ENCODE measurements around the gene GPC5. TPM values are rescaled to one million over a fixed set of nuclear protein-coding genes. Genes with fewer than 3 reads are reported as not detected.

The GPC5 gene
- total and polyA plus RNA-seq, 11 donors, result 0.14 to 2.9 (median 0.84) TPM; not detected in 1

- H3K27ac ChIP-seq, result no peak overlapping the region
- H3K9me3 ChIP-seq, result peaks cover 0 to 11% (median 0%) of the 10 kb centered on the region in 12 donors
- H3K4me3 ChIP-seq, result no peak overlapping the region
- no peak for ATAC-seq
- no peaks in the 10 kb centered on the region for H3K27me3 ChIP-seq
- no peaks in the 10 kb centered on the region for H3K4me1 ChIP-seq
- TF ChIP-seq CTCF (IDR thresholded peaks at IDR 0.05), result peak in 1 of 12 donors; percentile 14
- TF ChIP-seq POLR2A (IDR thresholded peaks at IDR 0.05), result no peak
- intact Hi-C loops (cut with DNase I), result no loop called here
- DNase-seq, result no peak
- no peaks in the 10 kb centered on the region for H3K36me3 ChIP-seq
- WGBS, 4 donors, result 82 to 93% (median 88%) methylated on average over 6 of the region's 6 CpGs
These were observed 1054.4 kb downstream of the GPC5 start for GRCh38 chr13:92452840-92453239.

- intact Hi-C loops (cut with DNase I), result no loop called here
- TF ChIP-seq CTCF (IDR thresholded peaks at IDR 0.05) (no peak), POLR2A (IDR thresholded peaks at IDR 0.05) (no peak)
- ATAC-seq (no peak), DNase-seq (no peak)
- Histone ChIP-seq H3K4me1 (no peaks in the 10 kb centered on the region), H3K9me3 (peaks cover 0 to 6% (median 0%) of the 10 kb centered on the region in 12 donors), H3K27me3 (no peaks in the 10 kb centered on the region), H3K4me3 (no peak overlapping the region), H3K36me3 (no peaks in the 10 kb centered on the region), H3K27ac (no peak overlapping the region)
- WGBS, 4 donors, result 64 to 72% (median 71%) methylated on average over 4 of the region's 4 CpGs
These were observed 1060.9 kb downstream of the GPC5 start for GRCh38 chr13:92459306-92459705.

GRCh38 chr13:92460479-92460878 is 1062.1 kb downstream of the GPC5 start:
- no peak overlapping the region for H3K27ac ChIP-seq
- TF ChIP-seq CTCF (IDR thresholded peaks at IDR 0.05) (no peak), POLR2A (IDR thresholded peaks at IDR 0.05) (no peak)
- intact Hi-C loops (cut with DNase I), result no loop called here
- DNase-seq, result no peak
- H3K4me3 ChIP-seq, result no peak overlapping the region
- H3K4me1 ChIP-seq, result no peaks in the 10 kb centered on the region
- no peaks in the 10 kb centered on the region for H3K9me3 ChIP-seq
- no peaks in the 10 kb centered on the region for H3K27me3 ChIP-seq
- ATAC-seq, result no peak
- no peaks in the 10 kb centered on the region for H3K36me3 ChIP-seq

- no peak for TF ChIP-seq CTCF (IDR thresholded peaks at IDR 0.05)
- no peak for TF ChIP-seq POLR2A (IDR thresholded peaks at IDR 0.05)
- ATAC-seq, result no peak
- Histone ChIP-seq H3K4me3 (no peak overlapping the region), H3K27ac (no peak overlapping the region), H3K9me3 (no peaks in the 10 kb centered on the region), H3K36me3 (no peaks in the 10 kb centered on the region), H3K4me1 (no peaks in the 10 kb centered on the region), H3K27me3 (no peaks in the 10 kb centered on the region)
- 84 to 89% (median 85%) methylated on average over 3 of the region's 3 CpGs for WGBS, 4 donors
- no peak for DNase-seq
- intact Hi-C loops (cut with DNase I), result no loop called here
These were observed 1063.0 kb downstream of the GPC5 start for GRCh38 chr13:92461402-92461801.
